Activated CD4-positive, alpha-beta T cell treated with anti-CD3 and anti-CD28 coated beads, Interleukin-2, Interleukin-6, amounts not matched to agents 100 ng/mL and 50 ng/mL, durations not matched to agents 16 hours and 8 hours (primary cell): ENCODE measurements around the gene SLC26A8.
"Not testable (repeated sequence)": the region's sequence is repeated elsewhere in the genome, so short reads cannot be mapped to it uniquely, and the experiment has no call there.

ENCODE experiments used
- DNase-seq: peaks from one replicate; pipeline ENCODE4 v3.0.0-alpha.2; 2020

SLC26A8 gene

GRCh38 chr6:36049582-36049981, 25.1 kb upstream of the SLC26A8 start:
- DNase-seq, result no peak

GRCh38 chr6:36042618-36043260, 18.3 kb upstream of the SLC26A8 start:
- DNase-seq, result no peak

- no peak for DNase-seq
These were observed 16.5 kb upstream of the SLC26A8 start for GRCh38 chr6:36040958-36041357.

- DNase-seq, result no peak
These were observed 14.7 kb upstream of the SLC26A8 start for GRCh38 chr6:36039112-36039511.

- DNase-seq, result no peak
These were observed 13.9 kb upstream of the SLC26A8 start for GRCh38 chr6:36038120-36038876.

- peak; percentile 47 for DNase-seq
These were observed 10.8 kb upstream of the SLC26A8 start for GRCh38 chr6:36035225-36035624.

- DNase-seq, result no peak
These were observed 10.0 kb upstream of the SLC26A8 start for GRCh38 chr6:36034441-36034840.

GRCh38 chr6:36033935-36034334, 9.5 kb upstream of the SLC26A8 start:
- peak; percentile 40 for DNase-seq

- not testable (repeated sequence) for DNase-seq
These were observed 8.7 kb upstream of the SLC26A8 start for GRCh38 chr6:36033144-36033543.

- no peak for DNase-seq
These were observed 7.8 kb upstream of the SLC26A8 start for GRCh38 chr6:36032261-36032660.

GRCh38 chr6:36029464-36029863, 5.0 kb upstream of the SLC26A8 start:
- DNase-seq, result no peak

- peak; percentile 87 for DNase-seq
These were observed 4.5 kb upstream of the SLC26A8 start for GRCh38 chr6:36028877-36029324.

- peak; percentile 40 for DNase-seq
These were observed 3.8 kb upstream of the SLC26A8 start for GRCh38 chr6:36028088-36028876.

GRCh38 chr6:36027501-36028087, 3.2 kb upstream of the SLC26A8 start, which contains the start of gene MAPK14:
TSS of gene MAPK14 (plus strand) at chr6:36027808. CDS start at chr6:36028158, 350 bp downstream.
- peak; percentile 100 for DNase-seq

- DNase-seq, result no peak
These were observed 1.5 kb upstream of the SLC26A8 start for GRCh38 chr6:36025932-36026327.

GRCh38 chr6:36025260-36025931, 955 bp upstream of the SLC26A8 start:
- DNase-seq, result no peak

GRCh38 chr6:36020154-36020553, 4.3 kb downstream of the SLC26A8 start:
- no peak for DNase-seq

- no peak for DNase-seq
These were observed 5.3 kb downstream of the SLC26A8 start for GRCh38 chr6:36019167-36019566.

GRCh38 chr6:36018339-36018738, 6.1 kb downstream of the SLC26A8 start:
- no peak for DNase-seq

GRCh38 chr6:36015666-36016065, 8.8 kb downstream of the SLC26A8 start:
- DNase-seq, result no peak

- no peak for DNase-seq
These were observed 24.0 kb downstream of the SLC26A8 start for GRCh38 chr6:36000451-36000850.

GRCh38 chr6:35993150-35993549, 31.3 kb downstream of the SLC26A8 start:
- no peak for DNase-seq

- DNase-seq, result not testable (repeated sequence)
These were observed 36.4 kb downstream of the SLC26A8 start for GRCh38 chr6:35988047-35988446.
